A673 (cell line): ENCODE data around the gene TLCD3B. TPM values are rescaled to one million over a fixed set of nuclear protein-coding genes. Genes with fewer than 3 reads are reported as not detected.
"Not testable (repeated sequence)": the region's sequence is repeated elsewhere in the genome, so short reads cannot be mapped to it uniquely, and the experiment has no call there.

Experiments
- BruUV-seq: library from RNA; stranded (reverse); fragments of 400-500 nt; replicated peaks from 2 replicates; lab custom pipeline; 2021; lab: Mats Ljungman, UMichigan
- CTCF ChIA-PET: fragments of 300-600 bp; sonication (Branson Sonifier 250); formaldehyde crosslinking; loops from one replicate; lab custom pipeline; 2022; ENCODE audit warnings: antibody characterized with exemption; lab: Charles Lee
- POLR2A ChIA-PET: fragments of 300-600 bp; sonication (Branson Sonifier 250); formaldehyde crosslinking; loops from one replicate; lab custom pipeline; 2022; ENCODE audit warnings: antibody characterized with exemption; ENCODE audit not compliant: low non-redundant PET; lab: Charles Lee
- DNase-seq: peaks from one replicate; pipeline ENCODE4 v3.0.0-alpha.2; 2015; ENCODE audit warnings: low spot score
- H3K27ac ChIP-seq: fragments of 200-600 bp; sonication (generic); 2 replicates; pipeline ENCODE4 v1.5.1; 2016; ENCODE audit warnings: mixed run types, low read depth, mild to moderate bottlenecking, mixed read lengths, antibody characterized with exemption, low read length; ENCODE audit not compliant: poor library complexity, severe bottlenecking
- H3K27me3 ChIP-seq: fragments of 200-600 bp; sonication (generic); replicated peaks from 2 replicates; pipeline ENCODE4 v1.6.1; 2017; ENCODE audit warnings: mixed run types, low read depth, mild to moderate bottlenecking, mixed read lengths, antibody characterized with exemption, low read length; ENCODE audit not compliant: insufficient read depth, poor library complexity
- H3K36me3 ChIP-seq: fragments of 200-600 bp; sonication (generic); 2 replicates; pipeline ENCODE4 v1.6.1; 2016; ENCODE audit warnings: mixed run types, mild to moderate bottlenecking, mixed read lengths, antibody characterized with exemption, low read length; ENCODE audit not compliant: insufficient read depth, poor library complexity, severe bottlenecking
- H3K4me1 ChIP-seq: fragments of 200-600 bp; sonication (generic); 2 replicates; pipeline ENCODE4 v1.6.1; 2017; ENCODE audit warnings: mixed run types, mild to moderate bottlenecking, mixed read lengths, antibody characterized with exemption, low read length; ENCODE audit not compliant: insufficient read depth, poor library complexity, severe bottlenecking
- H3K4me3 ChIP-seq: fragments of 200-600 bp; sonication (generic); 2 replicates; pipeline ENCODE4 v1.5.1; 2016; ENCODE audit warnings: low read depth, mixed run types, mild to moderate bottlenecking, mixed read lengths, low read length; ENCODE audit not compliant: poor library complexity, severe bottlenecking
- H3K9me3 ChIP-seq: fragments of 200-600 bp; sonication (generic); 2 replicates; pipeline ENCODE4 v1.6.1; 2016; ENCODE audit warnings: mixed run types, low read depth, mild to moderate bottlenecking, mixed read lengths, antibody characterized with exemption, low read length; ENCODE audit not compliant: poor library complexity, severe bottlenecking
- CTCF ChIP-seq: fragments of 300-800, 200-600 bp; sonication (generic); conservative IDR thresholded peaks from 2 replicates; pipeline ENCODE4 v1.5.1; 2017; ENCODE audit warnings: low read depth, mild to moderate bottlenecking, antibody characterized with exemption, low read length, moderate library complexity, mixed read lengths
- EZH2 ChIP-seq: fragments of 200-600 bp; sonication (generic); IDR thresholded peaks from 2 replicates; pipeline ENCODE4 v1.6.1; 2017; ENCODE audit warnings: borderline replicate concordance, low read depth, mild to moderate bottlenecking, mixed read lengths, antibody characterized with exemption, low read length; ENCODE audit not compliant: poor library complexity, severe bottlenecking
- intact Hi-C: fragments of 100-400 bp; cut with micrococcal nuclease; formaldehyde crosslinking; loops from one replicate; pipeline ENCODE4 v1.10.0; 2022; ENCODE audit not compliant: unreplicated experiment
- total RNA-seq: library from RNA; stranded (reverse); gene quantifications from 2 replicates; pipeline ENCODE4 v1.2.3, GENCODE V29; 2021

The TLCD3B gene
- total RNA-seq, 1 experiment from 2014 or later: 1.9 TPM

DNA sequence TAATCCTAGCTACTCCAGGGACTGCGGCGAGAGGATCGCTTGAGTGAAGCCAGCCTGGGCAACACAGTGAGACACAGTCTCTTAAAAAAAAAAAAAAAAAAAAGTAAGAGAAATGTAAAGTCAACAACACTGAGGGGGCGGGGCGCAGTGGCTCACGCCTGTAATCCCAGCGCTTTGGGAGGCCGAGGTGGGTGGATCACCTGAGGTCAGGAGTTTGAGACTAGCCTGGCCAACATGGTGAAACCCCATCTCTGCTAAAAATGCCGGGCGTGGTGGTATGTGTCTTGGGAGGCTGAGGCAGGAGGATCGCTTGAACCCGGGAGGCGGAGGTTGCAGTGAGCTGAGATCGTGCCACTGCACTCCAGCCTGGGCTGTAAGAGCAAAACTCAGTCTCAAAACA is 18.5 kb downstream of the TLCD3B start:
- H3K9me3 ChIP-seq, CTCF ChIA-PET, POLR2A ChIA-PET, H3K4me1 ChIP-seq, DNase-seq, H3K4me3 ChIP-seq, H3K27me3 ChIP-seq, H3K36me3 ChIP-seq, H3K27ac ChIP-seq, BruUV-seq, intact Hi-C loops: not testable (repeated sequence)

- intact Hi-C loops: no loop called here
- ChIA-PET POLR2A (no interaction called here), CTCF (interaction anchor here (0.6 kb wide), 2 partner anchors 149 to 155 kb away, joined by 6 to 7 read pairs; partner anchors contain the start of gene CDIPT)
- Histone ChIP-seq H3K27me3 (no peaks in the 10 kb centered on the region), H3K4me1 (peaks cover 10% of the 10 kb centered on the region), H3K36me3 (no peaks in the 10 kb centered on the region), H3K9me3 (no peaks in the 10 kb centered on the region), H3K27ac (no peak overlapping the region), H3K4me3 (peak overlapping the region; percentile 55)
- no peak for DNase-seq
- BruUV-seq: no TSS peak
- no peak for TF ChIP-seq CTCF
- no peak for TF ChIP-seq EZH2
Observed at GRCh38 chr16:30011714-30012504, 19.2 kb downstream of the TLCD3B start.

GRCh38 chr16:30010844-30011713 is 20.0 kb downstream of the TLCD3B start, which contains the start of gene DOC2A:
Gene DOC2A, minus strand, starts transcription at chr16:30011027. Its CDS starts 805 bp downstream, at chr16:30010222.
- BruUV-seq: no TSS peak
- peak within 1 kb of the TSS; percentile 55 for H3K4me3 ChIP-seq
- H3K27me3 ChIP-seq: no peaks in the 10 kb centered on the region
- CTCF ChIA-PET: interaction anchor here (0.6 kb wide), 2 partner anchors 148 to 154 kb away, joined by 6 to 7 read pairs; partner anchors contain the start of gene CDIPT
- TF ChIP-seq EZH2 (no peak), CTCF (no peak)
- H3K27ac ChIP-seq: no peak within 1 kb of the TSS
- peaks cover 10% of the 10 kb centered on the region for H3K4me1 ChIP-seq
- H3K36me3 ChIP-seq: no peaks in the 10 kb centered on the region
- H3K9me3 ChIP-seq: no peaks in the 10 kb centered on the region
- POLR2A ChIA-PET: no interaction called here
- DNase-seq: peak; percentile 60
- intact Hi-C loops: no loop called here
